ENCODE results near the gene LRATD1.

GRCh38 chr2:14634489-14635390 lies 2.2 kb downstream of the LRATD1 start:
- TF ChIP-seq CTCF (conservative IDR thresholded peaks at IDR 0.05; ENCODE audit: low read length) (no peak), EZH2phosphoT487 (IDR thresholded peaks at IDR 0.05; ENCODE audit: borderline replicate concordance, low read depth, low read length) (no peak)

All from OCI-LY7 (cell line).